Renal cortex interstitium (tissue), 11 donors: ENCODE results near the gene FLT3LG. TPM values are rescaled to one million over a fixed set of nuclear protein-coding genes. Genes with fewer than 3 reads are reported as not detected.

Source experiments
- DNase-seq, 11 donors: peaks; one replicate each; pipeline ENCODE4 v3.0.0-alpha.2; 2013; ENCODE audit warnings: low read depth in 9 of 11, low spot score in 4 of 11; ENCODE audit errors: extremely low read depth in 1 of 11
- polyA plus RNA-seq, 3 donors: library from polyadenylated mRNA; unstranded; fragments of 120-200 nt; gene quantifications; one replicate each; pipeline ENCODE4 v1.2.1, GENCODE V29; 2013; ENCODE audit not compliant: insufficient read length in 3 of 3

Gene FLT3LG
- polyA plus RNA-seq, 3 donors, result 2.5 to 4.4 (median 3.2) TPM

GRCh38 chr19:49534632-49535385 is 60.8 kb downstream of the FLT3LG start:
- DNase-seq, result no peak

Other genes starting within 250 kb of the FLT3LG start
- 1 to 10 TPM; 2.5 to 5.3 (median 3.1) TPM for gene SLC6A16, start 149.0 kb upstream of the FLT3LG start, polyA plus RNA-seq
- gene CD37, start 138.8 kb upstream of the FLT3LG start, polyA plus RNA-seq, result 10 to 100 TPM; 34.0 to 49.0 (median 34.6) TPM
- 100 to 1,000 TPM in 1 of 3 donors, 10 to 100 TPM in 2; 88.2 to 114 (median 93.0) TPM for gene TEAD2, start 111.8 kb upstream of the FLT3LG start, polyA plus RNA-seq
- gene DKKL1, start 110.3 kb upstream of the FLT3LG start, polyA plus RNA-seq, result 1 to 10 TPM; 4.0 to 6.4 (median 5.1) TPM
- under 1 TPM; 0.14 to 0.57 (median 0.45) TPM for gene KASH5, start 86.0 kb upstream of the FLT3LG start, polyA plus RNA-seq
- not detected for gene PTH2, start 50.8 kb upstream of the FLT3LG start, polyA plus RNA-seq
- gene GFY, start 48.8 kb upstream of the FLT3LG start, polyA plus RNA-seq, result not detected
- gene SLC17A7, start 32.7 kb upstream of the FLT3LG start, polyA plus RNA-seq, result under 1 TPM; 0.19 to 0.47 (median 0.33) TPM
- 100 to 1,000 TPM in 1 of 3 donors, 10 to 100 TPM in 2; 85.0 to 102 (median 91.3) TPM for gene PIH1D1, start 22.4 kb upstream of the FLT3LG start, polyA plus RNA-seq
- 10 to 100 TPM; 14.4 to 27.7 (median 26.4) TPM for gene ALDH16A1, start 21.0 kb upstream of the FLT3LG start, polyA plus RNA-seq
- gene RPL13A, start 13.4 kb downstream of the FLT3LG start, polyA plus RNA-seq, result 1,000 to 10,000 TPM; 2,269 to 2,915 (median 2,804) TPM
- gene RPS11, start 22.2 kb downstream of the FLT3LG start, polyA plus RNA-seq, result 1,000 to 10,000 TPM; 2,058 to 2,977 (median 2,724) TPM
- 100 to 1,000 TPM; 225 to 312 (median 227) TPM for gene FCGRT, start 38.4 kb downstream of the FLT3LG start, polyA plus RNA-seq
- gene RCN3, start 53.8 kb downstream of the FLT3LG start, polyA plus RNA-seq, result 10 to 100 TPM; 13.1 to 24.6 (median 23.3) TPM
- 10 to 100 TPM; 61.9 to 75.9 (median 67.5) TPM for gene NOSIP, start 106.3 kb downstream of the FLT3LG start, polyA plus RNA-seq
- gene PRRG2, start 107.1 kb downstream of the FLT3LG start, polyA plus RNA-seq, result 1 to 10 TPM; 5.8 to 6.8 (median 5.9) TPM
- 10 to 100 TPM; 17.0 to 30.2 (median 28.6) TPM for gene PRR12, start 117.0 kb downstream of the FLT3LG start, polyA plus RNA-seq
- gene RRAS, start 165.9 kb downstream of the FLT3LG start, polyA plus RNA-seq, result 10 to 100 TPM; 20.6 to 28.9 (median 24.9) TPM
- 10 to 100 TPM; 28.4 to 44.1 (median 43.4) TPM for gene SCAF1, start 168.0 kb downstream of the FLT3LG start, polyA plus RNA-seq
- gene IRF3, start 191.6 kb downstream of the FLT3LG start, polyA plus RNA-seq, result 10 to 100 TPM; 36.8 to 92.3 (median 57.7) TPM
- 10 to 100 TPM; 21.0 to 31.6 (median 28.0) TPM for gene BCL2L12, start 191.7 kb downstream of the FLT3LG start, polyA plus RNA-seq
- gene PRMT1, start 203.1 kb downstream of the FLT3LG start, polyA plus RNA-seq, result 100 to 1,000 TPM; 198 to 261 (median 228) TPM
- 1 to 10 TPM; 1.1 to 1.6 (median 1.5) TPM for gene ADM5, start 215.4 kb downstream of the FLT3LG start, polyA plus RNA-seq
- gene CPT1C, start 216.9 kb downstream of the FLT3LG start, polyA plus RNA-seq, result 10 to 100 TPM in 2 of 3 donors, 1 to 10 TPM in 1; 8.0 to 12.8 (median 11.1) TPM